ENCODE measurements around the gene TRIOBP.

GRCh38 chr22:37748659-37749058, 51.8 kb downstream of the TRIOBP start:
- TF ChIP-seq CTCF (conservative IDR thresholded peaks at IDR 0.05; ENCODE audit: low read depth, low read length) (no peak), EZH2 (IDR thresholded peaks at IDR 0.05; ENCODE audit: borderline replicate concordance, low read depth, low read length, poor library complexity, severe bottlenecking) (no peak)
